Nucleus accumbens (tissue), 56 donors: ENCODE data around the gene RHEX.
"Not testable (repeated sequence)": the region's sequence is repeated elsewhere in the genome, so short reads cannot be mapped to it uniquely, and the experiment has no call there.

Experiments
- DNase-seq, 56 donors: peaks; one replicate each; lab custom pipeline; 2025; lab: John Stamatoyannopoulos, UW

RHEX gene

DNA sequence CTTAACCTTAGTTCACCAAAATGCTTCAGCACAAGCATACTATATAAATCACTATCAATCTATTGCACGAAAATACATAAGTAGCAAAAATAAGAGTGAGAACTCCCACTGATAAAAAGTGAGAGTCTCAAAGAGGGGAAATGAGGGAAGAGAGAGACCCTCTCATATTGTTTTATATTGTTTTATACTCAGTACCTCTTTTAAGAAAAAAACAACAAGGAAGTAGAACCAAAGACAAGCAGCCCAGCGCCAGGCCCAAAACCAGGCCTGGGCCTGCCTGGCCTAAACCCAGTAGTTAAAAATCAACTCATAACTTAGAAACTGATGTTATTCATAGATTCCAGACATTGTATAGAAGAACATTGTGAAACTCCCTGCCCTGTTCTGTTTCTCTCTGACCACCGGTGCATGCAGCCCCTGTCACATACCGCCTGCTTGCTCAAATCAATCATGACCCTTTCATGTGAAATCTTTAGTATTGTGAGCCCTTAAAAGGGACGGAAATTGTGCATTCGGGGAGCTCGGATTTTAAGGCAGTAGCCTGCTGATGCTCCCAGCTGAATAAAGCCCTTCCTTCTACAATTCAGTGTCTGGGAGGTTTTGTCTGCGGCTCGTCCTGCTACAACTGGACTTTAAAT lies 5.4 kb downstream of the RHEX start:
- not testable (repeated sequence) for DNase-seq

DNA sequence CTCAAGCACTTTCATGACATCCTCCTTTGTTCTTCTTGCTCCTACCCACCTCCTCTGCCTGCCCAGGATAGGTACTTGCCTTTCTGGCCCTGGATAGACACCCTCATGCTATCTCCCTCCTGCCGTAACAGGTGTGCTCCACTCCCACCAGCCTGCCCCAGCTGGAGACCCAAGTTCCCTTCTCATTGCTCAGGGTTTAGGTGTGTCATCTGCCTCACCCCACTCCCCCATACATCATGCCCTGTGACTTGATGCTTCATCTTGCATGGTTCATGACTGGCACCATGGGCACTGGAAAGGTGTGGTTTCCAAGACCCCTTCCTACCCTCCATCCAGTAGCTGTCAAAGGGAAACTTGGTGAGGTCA lies 5.9 kb downstream of the RHEX start:
- DNase-seq, result no peak

DNA sequence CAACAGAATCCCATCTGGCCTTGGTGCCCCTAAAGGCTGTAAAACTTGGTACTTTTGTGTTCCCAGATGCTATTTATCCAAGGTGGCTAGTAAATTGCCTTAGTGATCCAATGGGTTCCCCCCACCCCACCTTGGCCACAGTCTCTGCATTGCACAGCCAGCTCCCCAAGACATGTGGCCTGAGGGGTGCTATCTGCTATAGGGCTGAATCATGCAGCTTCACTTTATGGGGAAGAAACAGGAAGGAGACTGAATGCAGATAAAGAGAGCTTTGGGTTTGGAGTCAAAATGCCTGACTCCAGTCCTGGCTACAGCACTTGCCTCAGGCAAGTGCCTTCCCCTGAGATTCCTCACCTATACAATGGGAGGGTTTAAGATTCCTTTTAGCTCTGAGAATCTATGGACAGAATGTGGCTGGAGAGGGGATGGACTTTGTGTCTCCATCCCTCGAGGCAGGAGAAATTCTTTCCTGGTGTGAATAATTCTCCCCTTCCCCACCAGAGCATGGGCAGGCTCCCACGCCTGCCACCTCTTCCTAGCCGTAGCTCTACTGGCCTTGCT lies 6.5 kb downstream of the RHEX start:
- DNase-seq, result no peak

DNA sequence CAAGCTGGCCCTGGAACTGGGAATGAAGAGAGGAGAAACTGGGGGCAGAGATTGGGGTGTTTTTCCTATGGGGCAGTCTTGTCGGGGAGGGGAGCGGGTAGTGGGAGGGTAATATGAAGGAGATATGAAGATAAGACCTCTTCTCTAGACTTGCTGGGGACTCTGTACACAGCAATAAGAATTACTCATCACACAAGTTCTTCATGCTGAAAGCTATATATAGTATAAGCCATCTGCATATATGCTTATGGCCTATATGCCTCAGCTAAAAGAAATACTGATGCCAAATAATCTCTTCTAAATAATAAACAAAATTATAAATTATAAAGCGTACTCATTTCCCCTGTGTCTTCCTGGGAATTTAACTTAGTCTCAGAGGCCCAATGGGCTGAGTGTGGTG lies 7.9 kb downstream of the RHEX start:
- no peak for DNase-seq

DNA sequence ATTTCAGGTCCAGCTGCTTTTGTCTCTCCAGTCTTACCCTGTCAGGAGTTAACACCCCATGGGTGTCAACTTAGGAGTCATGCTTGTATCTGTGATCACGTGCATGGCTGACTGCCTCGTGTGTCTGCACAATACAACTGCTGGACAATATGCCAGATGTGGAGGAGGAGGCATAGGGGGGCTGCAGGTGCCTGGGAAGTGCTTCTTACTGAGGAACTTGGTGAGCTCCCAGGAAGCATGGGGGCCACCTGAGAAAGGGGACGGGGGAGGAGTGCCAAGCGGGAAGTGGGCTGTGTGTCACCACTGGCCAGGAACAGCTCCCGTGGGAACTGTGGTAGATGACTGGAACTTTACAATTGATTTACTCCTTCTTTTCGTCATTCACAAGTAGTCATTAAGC lies 9.5 kb downstream of the RHEX start:
- DNase-seq, result no peak

DNA sequence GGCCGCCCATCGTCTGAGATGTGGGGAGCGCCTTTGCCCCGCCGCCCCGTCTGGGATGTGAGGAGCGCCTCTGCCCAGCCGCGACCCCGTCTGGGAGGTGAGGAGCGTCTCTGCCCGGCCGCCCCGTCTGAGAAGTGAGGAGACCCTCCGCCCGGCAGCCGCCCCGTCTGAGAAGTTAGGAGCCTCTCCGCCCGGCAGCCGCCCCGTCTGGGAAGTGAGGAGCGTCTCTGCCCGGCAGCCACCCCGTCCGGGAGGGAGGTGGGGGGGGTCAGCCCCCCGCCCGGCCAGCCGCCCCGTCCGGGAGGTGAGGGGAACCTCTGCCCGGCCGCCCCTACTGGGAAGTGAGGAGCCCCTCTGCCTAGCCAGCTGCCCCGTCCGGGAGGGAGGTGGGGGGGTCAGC lies 11.0 kb downstream of the RHEX start:
- not testable (repeated sequence) for DNase-seq

DNA sequence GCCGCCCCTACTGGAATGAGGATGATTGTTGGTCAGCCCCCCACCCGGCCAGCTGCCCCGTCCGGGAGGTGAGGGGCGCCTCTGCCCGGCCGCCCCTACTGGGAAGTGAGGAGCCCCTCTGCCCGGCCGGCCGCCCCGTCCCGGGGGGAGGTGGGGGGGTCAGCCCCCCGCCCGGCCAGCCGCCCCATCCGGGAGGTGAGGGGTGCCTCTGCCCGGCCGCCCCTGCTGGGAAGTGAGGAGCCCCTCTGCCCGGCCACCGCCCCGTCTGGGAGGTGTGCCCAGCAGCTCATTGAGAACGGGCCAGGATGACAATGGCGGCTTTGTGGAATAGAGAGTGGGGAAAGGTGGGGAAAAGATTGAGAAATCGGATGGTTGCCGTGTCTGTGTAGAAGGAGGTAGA lies 11.5 kb downstream of the RHEX start:
- not testable (repeated sequence) for DNase-seq

DNA sequence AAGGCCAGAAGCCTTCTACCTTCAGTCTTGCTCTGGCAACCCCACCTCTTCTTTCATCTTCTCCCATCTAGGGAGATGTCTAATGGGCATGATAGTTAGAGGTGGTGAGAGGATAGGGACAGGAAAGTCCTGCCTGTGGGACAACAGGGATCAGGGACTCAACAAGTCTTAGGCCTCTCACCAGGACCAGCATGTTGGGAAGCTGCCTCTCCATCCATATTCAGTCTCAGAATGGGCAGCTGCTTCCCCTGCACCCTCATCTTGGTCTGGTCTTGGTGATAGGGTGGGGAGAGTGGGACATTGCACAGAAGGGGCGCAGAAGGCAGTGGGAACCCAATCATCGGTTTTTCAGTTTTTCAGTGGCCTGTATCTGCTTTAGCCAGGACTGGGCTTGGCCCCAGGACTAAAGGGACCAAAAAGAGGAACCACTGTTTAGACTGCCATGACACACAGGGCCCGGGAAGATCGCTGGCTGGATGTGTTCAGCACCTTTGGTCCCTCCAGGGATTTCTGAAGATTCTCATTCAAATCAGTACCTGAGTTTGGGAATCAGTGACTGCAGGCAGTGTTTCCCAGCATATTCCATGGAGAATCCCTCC lies 12.7 kb downstream of the RHEX start:
- DNase-seq, result no peak

DNA sequence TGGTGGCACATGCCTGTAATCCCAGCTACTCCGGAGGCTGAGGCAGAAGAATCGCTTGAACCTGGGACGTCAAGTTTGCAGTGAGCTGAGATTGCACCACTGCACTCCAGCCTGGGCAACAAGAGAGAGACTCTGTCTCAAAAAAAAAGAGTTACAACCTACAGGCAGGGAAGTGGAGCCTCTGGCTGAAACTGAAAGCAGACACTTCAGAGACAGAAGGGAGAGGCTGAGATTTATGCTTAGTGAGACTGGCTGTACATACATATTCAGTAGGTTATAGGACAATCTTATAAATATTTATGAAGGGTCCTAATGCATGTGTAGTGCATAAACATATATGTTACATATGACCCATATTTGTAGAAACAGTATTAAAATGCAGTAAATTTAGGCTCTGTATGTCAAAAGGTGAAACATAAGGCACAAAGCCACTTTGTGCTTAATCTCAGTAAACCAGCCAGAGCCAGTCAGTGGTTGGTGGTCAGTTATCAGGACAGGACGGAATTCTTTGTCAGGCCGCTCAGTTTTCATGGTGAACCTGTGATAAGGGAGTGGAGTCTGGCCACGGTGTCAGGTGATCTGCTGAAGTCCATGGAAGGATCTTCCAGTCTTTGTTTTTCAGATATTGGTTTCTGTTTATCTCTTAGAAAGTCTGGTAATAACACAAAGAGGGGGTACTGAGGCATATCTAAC lies 13.7 kb downstream of the RHEX start:
- no peak for DNase-seq

DNA sequence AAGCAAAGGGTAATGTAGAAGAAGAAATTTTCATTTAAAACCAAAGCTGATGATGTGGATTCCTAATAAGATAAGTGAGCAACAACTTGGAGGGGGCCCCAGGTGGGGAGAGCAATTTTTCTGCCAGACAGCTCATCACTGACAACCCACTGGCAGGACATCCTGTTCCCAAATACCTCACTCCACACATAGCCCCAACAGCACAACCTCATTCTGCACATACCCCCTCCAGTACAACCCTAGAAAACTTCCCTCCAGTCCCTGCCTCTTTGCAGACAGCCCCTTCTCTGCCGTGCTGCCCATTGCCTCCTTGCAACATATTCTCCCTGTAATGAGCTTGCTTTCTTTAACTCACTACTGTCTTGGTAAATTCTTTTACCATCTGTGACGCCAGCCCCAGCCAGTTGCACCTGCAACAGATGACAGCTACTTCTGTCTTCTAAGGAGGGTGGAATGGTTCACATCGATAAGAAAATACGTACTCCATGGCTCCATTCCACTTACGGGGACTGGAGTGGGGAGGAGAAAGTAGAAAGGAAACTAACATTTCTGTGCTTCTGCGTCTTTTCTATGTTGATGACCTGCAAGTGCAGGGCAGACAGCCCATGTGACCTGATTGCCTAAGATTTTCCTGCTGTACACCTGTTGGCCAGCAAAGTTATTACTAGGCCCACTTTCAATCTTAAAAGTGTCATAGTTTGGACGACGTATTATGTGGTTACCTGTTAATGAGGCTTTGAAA lies 14.7 kb downstream of the RHEX start:
- no peak for DNase-seq

DNA sequence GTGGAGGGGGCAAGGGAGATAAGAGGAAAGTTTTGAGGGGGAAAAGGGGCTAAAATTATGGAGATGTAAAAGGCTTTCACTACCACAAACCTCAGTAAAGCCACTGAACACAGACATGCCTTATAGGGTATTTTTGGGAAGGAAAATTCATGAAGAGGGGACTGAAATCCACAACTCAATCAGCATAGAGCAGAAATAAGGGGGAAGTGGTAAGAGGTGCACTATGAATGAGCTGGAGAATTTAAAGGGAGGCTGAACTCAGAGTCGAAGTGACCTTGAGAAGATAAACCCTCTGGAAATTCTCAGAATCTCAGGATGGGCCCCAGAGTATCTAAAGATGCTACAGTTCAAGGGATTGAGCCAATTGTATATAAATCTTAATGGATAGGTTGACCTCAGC lies 15.3 kb downstream of the RHEX start:
- no peak for DNase-seq

DNA sequence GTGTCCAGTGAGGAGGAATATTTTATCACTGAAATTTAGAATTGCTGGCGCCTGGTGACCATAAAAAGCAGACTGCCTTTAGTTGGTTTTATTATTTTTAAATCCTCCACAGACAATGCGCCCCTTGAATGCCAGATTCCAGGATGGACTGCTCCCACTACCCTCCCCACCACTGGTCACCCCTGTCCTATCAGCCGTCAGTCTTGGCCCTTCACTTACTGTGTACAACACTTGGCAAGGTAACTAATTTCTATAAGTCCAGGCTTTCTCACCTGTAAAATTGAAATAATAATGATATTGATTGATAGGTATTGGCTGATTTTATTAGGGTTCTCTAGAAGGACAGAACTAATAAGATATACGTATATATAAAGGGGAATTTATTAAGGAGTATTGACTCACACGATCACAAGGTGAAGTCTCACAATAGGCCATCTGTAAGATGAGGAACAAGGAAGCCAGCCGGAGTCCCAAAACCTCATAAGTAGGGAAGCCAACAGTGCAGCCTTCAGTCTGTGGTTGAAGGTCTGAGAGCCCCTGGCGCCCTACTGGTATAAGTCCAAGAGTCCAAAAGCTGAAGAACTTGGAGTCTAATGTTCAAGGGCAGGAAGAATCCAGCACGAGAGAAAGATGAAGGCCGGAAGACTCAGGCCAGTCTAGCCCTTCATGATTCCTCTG lies 17.8 kb downstream of the RHEX start:
- no peak for DNase-seq

DNA sequence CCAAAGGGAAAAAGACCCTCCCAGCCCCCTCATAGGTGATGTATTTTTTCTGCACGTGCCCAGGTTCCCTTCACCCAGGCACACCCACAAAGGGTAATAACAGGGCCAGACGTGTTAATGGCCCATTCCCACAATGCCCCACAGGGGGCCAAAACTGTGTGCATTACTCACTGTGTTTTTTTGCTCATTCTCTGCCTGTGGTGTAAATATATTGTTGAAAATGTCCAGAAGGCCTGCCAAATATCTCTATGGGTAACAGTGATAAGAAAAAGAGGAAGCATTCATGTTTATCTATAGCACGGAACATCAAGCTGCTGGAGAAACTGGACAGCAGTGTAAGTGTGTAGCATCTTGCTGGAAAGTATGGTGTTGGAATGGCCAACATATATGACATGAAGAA lies 21.9 kb downstream of the RHEX start:
- DNase-seq, result no peak

DNA sequence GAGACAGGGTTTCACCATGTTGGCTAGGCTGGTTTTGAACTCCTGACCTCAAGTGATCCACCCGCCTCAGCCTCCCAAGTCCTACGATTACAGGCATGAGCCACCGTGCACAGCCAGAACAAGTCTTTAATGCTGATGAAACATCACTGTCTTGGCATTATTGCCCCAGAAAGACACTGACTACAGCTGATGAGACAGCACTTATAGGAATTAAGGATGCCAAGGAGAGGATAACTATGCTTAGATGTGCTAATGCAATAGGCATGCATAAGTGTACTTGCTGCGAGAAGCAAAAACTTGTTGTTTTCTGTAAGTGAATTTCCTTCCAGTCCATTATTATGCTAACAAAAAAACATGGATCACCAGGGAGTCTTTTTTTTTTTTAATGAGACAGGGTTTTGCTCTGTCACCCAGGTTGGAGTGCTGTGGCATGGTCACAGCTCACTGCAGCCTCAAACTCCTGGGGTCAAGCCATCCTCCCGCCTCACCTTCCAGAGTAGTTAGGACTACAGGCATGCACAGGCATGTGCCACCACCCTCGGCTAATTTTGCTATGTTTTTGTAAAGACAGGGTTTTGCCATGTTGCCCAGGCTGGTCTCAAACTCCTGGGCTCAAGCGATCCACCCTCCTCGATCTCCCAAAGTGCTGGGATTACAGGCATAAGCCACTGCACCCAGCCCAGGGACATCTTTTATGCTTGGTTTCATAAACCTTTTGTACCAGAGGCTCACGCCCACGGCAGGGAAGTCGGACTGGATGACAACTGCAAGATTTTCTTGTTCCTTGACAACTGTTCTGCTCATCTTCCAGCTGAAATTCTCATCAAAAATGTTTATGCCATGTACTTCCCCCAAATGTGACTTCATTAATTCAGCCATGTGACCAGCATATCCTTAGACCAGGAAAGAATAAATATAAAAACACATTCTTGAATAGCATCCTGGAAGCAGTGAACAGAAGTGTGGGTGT lies 23.1 kb downstream of the RHEX start:
- DNase-seq, result peak in 4 of 56 donors; percentile 9 to 32 (median 22)

DNA sequence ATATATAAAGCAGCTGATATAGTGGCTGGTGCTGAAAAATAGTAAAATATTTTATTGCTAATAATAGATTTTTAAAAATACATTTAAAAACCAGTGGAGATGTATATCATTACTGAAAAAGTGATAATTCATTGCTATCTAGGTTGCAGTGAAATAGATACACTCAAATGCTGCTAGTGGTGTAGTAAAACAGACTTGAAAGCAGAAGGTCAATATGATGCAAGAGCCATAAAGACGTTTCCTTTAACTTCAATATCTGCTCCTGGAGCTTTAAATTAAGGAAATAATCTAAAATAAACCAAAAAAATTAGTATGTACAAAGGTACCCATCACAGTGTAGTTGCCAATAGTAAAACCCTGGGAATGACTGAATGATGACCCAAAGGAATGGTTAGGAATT lies 26.2 kb downstream of the RHEX start:
- no peak for DNase-seq

DNA sequence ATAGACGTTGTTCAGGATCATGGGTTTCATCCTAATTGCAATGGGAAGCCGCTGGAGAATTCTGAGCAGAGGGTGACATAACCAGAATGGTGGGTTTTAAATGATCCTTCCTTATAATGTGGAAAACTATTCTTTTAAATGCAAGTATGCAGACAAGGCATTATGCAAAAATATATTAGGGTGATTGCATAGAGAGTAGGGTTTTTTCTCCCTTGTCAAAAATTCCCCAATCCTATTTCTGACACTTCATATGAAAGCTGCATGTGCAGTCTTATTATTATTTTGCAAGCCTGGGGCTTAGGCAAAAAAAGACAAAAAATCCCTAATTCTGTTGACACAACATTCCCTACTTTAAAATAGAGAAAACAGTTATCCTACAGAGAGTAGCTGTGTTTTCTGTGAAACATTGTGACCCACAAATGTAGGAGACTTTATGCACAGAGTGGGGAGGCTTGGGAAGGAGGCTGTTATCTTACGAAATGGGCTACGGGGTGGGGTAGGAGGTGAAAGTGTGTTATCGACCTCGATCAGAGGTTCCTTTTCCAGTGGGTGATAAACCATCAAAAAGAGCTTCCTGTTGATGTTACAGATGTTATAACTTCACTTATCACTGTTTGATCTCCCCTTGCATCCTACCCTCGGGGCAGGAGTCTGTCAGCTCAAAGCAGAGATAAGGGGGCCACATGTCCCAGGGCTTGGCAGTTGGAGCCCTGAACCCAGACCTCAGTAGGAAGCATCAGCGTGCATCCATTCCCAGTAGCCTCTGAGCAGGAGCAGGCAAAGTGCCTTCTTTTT lies 27.2 kb downstream of the RHEX start:
- DNase-seq, result no peak

DNA sequence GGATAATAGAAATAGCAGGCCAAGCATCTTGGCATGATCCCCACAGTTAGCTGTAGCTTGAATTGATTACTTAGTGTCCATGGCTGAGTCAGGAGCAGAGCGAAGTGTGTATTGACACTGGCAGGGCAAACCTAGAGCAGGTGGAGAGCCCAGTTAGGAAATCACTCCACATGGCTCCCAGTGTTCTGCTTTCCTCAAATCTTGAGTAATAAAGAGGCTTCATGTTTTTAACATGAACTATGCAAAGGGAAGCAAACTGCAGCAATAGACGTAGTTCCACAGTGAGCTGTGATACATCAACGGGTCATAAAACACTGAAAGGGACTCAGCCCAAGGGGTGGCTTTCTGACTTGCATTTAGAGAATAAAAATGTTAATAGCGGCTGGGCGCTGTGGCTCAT lies 28.9 kb downstream of the RHEX start:
- DNase-seq, result no peak

DNA sequence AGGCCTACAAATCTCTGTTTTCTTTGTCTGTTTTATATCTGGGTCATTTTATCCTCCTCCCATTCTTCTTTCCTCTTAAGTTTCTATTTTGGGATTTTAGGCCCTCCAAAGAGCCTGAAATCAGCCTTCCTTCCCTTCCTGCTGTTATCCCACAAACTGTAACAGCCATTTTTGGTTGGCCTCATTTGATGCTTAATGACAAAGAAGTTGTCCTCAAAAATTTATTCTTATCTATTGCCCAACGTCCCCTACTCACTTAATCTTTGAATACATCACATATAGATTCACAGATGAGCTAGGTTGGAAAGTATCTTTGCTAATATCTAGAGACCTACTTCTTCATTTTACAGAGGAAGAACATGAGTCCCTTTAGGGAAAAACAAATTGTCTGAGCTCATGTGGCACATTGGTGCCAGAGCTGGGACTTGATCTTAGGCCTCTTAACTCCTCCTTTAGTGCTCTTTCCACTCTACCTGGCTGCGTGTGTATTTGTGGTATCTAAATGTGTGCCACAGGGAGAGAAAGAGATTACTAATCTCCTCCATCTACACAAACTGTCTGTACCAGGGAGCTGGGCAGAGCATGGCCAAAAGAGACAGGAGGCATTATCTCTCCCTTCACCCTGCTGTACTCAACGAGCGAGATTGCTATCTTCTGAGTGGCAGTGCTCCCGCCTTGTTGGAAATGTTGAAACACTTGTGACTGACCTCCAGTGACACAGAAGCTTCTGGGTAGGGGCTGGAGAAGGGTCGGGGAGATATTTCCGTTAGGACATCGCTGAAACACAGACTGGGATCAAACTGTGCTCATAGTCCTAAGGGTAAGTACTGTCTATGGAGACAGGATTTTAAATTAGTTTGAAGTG lies 30.1 kb downstream of the RHEX start:
- DNase-seq, result no peak
